HL-60 (cell line): ENCODE measurements around the gene CCL1.

Source experiments
- DNase-seq, 2 experiments: peaks; one replicate each; pipeline ENCODE4 v3.0.0-alpha.2; 2010 to 2020; ENCODE audit warnings: low read depth in 1 of 2, low spot score in 1 of 2
- H3K27ac ChIP-seq: fragments of 250-450 bp; sonication (Bioruptor Pico); replicated peaks from 2 replicates; pipeline ENCODE4 v1.5.1; 2020; ENCODE audit warnings: mild to moderate bottlenecking, moderate library complexity
- H3K27me3 ChIP-seq: fragments of 250-450 bp; sonication (Bioruptor Pico); 2 replicates; pipeline ENCODE4 v1.5.1; 2021; ENCODE audit warnings: mild to moderate bottlenecking, moderate library complexity; ENCODE audit not compliant: insufficient read depth, poor library complexity, severe bottlenecking
- H3K4me3 ChIP-seq: replicated peaks from 2 replicates; pipeline ENCODE4 v1.5.1; 2011; ENCODE audit warnings: mild to moderate bottlenecking, control low read depth, low read length; ENCODE audit not compliant: insufficient read depth
- GABPA ChIP-seq: IDR thresholded peaks from 2 replicates; pipeline ENCODE4 v1.6.1; 2012; ENCODE audit warnings: low read depth
- POLR2AphosphoS5 ChIP-seq: IDR thresholded peaks from 2 replicates; pipeline ENCODE4 v1.6.1; 2012; ENCODE audit warnings: low read depth
- REST ChIP-seq: IDR thresholded peaks from 2 replicates; pipeline ENCODE4 v1.6.1; 2012; ENCODE audit warnings: low read depth; ENCODE audit not compliant: insufficient replicate concordance
- SPI1 ChIP-seq: IDR thresholded peaks from 2 replicates; pipeline ENCODE4 v1.6.1; 2012; ENCODE audit warnings: low read depth, mild to moderate bottlenecking, borderline replicate concordance
- TF ChIP-seq, protein P1 (sequence below): IDR thresholded peaks from one replicate; pipeline ENCODE4 v1.5.1; 2011; ENCODE audit warnings: low read length, control low read depth, inconsistent platforms; ENCODE audit not compliant: insufficient read depth

The CCL1 gene

GRCh38 chr17:34386343-34386696, 23.3 kb upstream of the CCL1 start:
- no peak for TF ChIP-seq GABPA
- TF ChIP-seq SPI1 = no peak
- no peak for TF ChIP-seq REST
- TF ChIP-seq POLR2AphosphoS5 = no peak
- TF ChIP-seq, protein P1, sequence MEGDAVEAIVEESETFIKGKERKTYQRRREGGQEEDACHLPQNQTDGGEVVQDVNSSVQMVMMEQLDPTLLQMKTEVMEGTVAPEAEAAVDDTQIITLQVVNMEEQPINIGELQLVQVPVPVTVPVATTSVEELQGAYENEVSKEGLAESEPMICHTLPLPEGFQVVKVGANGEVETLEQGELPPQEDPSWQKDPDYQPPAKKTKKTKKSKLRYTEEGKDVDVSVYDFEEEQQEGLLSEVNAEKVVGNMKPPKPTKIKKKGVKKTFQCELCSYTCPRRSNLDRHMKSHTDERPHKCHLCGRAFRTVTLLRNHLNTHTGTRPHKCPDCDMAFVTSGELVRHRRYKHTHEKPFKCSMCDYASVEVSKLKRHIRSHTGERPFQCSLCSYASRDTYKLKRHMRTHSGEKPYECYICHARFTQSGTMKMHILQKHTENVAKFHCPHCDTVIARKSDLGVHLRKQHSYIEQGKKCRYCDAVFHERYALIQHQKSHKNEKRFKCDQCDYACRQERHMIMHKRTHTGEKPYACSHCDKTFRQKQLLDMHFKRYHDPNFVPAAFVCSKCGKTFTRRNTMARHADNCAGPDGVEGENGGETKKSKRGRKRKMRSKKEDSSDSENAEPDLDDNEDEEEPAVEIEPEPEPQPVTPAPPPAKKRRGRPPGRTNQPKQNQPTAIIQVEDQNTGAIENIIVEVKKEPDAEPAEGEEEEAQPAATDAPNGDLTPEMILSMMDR = no peak
- no peak overlapping the region for H3K4me3 ChIP-seq
- H3K27me3 ChIP-seq = no peaks in the 10 kb centered on the region
- H3K27ac ChIP-seq = no peak overlapping the region
- DNase-seq = no peak

DNA sequence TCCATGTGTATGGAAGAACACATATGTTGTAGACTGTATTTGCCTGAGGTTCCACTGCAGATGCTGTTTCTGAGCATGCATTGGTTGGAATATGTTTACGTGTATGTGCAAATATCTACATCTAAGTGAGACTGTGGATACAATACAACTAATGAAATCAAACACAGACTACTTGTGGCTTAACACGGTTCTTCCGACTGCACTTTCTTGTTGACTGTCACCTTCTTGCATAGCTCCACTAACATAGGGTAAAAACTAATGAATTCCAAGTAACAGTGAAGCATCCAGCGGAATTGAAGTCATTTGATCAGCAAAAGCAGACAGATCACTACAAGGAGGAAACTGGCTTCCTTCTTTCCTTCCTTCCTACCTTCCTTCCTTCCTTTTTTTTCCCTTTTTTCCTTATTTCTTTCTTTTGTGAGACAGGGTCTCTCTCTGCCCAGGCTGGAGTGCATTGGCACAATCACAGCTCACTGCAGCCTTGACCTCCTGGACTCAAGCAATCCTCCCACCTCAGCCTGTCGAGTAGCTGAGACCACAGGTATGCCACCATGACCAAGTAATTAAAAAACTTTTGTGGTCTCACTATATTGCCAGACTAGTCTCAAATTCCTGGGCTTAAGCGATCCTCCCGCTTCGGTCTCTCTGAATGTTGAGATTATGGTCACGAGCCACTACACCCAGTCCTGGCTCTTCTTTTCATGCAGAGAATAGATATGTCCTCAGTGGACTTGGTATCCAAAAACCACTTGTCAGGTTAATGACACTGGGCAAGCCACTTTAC, 22.0 kb upstream of the CCL1 start:
- H3K27me3 ChIP-seq = no peaks in the 10 kb centered on the region
- no peak overlapping the region for H3K27ac ChIP-seq
- DNase-seq = no peak
- H3K4me3 ChIP-seq = no peak overlapping the region
- no peak for TF ChIP-seq REST

GRCh38 chr17:34384271-34384670, 21.2 kb upstream of the CCL1 start:
- TF ChIP-seq SPI1 = no peak
- TF ChIP-seq, protein P1 = no peak
- TF ChIP-seq REST = no peak
- TF ChIP-seq POLR2AphosphoS5 = no peak
- TF ChIP-seq GABPA = no peak
- H3K4me3 ChIP-seq = no peak overlapping the region
- no peak overlapping the region for H3K27ac ChIP-seq
- no peak for DNase-seq
- H3K27me3 ChIP-seq = no peaks in the 10 kb centered on the region
